PC-3 (cell line): ENCODE results near the gene RAB26. TPM values are rescaled to one million over a fixed set of nuclear protein-coding genes. Genes with fewer than 3 reads are reported as not detected.
"Not testable (repeated sequence)": the region's sequence is repeated elsewhere in the genome, so short reads cannot be mapped to it uniquely, and the experiment has no call there.

ENCODE experiments used
- ATAC-seq: fragments of 200-7000 bp; cut with Tn5 transposase; 2 replicates; pipeline ENCODE4 v1.9.1; 2020; ENCODE audit warnings: mild to moderate bottlenecking, moderate library complexity
- BruUV-seq: library from RNA; stranded (reverse); fragments of 400-500 nt; replicated peaks from 2 replicates; lab custom pipeline; 2021; lab: Mats Ljungman, UMichigan
- CTCF ChIA-PET: fragments of 300-600 bp; sonication (Branson Sonifier 250); formaldehyde crosslinking; loops from one replicate; lab custom pipeline; 2022; ENCODE audit warnings: antibody characterized with exemption; lab: Charles Lee
- POLR2A ChIA-PET: fragments of 300-600 bp; sonication (Branson Sonifier 250); formaldehyde crosslinking; loops from one replicate; lab custom pipeline; 2022; ENCODE audit warnings: antibody characterized with exemption; ENCODE audit not compliant: unreplicated experiment; lab: Charles Lee
- DNase-seq: peaks from one replicate; pipeline ENCODE4 v3.0.0-alpha.2; 2015
- H2AFZ ChIP-seq: fragments of 300-600 bp; sonication (generic); 2 replicates; pipeline ENCODE4 v1.6.0; 2016; ENCODE audit warnings: antibody characterized with exemption, low read length
- H3F3A ChIP-seq: fragments of 300-600 bp; sonication (generic); one replicate; pipeline ENCODE4 v1.6.0; 2017; ENCODE audit warnings: antibody characterized with exemption, low read length, control low read depth, mild to moderate bottlenecking; ENCODE audit not compliant: unreplicated experiment
- H3K27ac ChIP-seq: fragments of 300-600 bp; sonication (generic); 2 replicates; pipeline ENCODE4 v1.5.1; 2016; ENCODE audit warnings: mild to moderate bottlenecking, low read length
- H3K27me3 ChIP-seq: fragments of 300-600 bp; sonication (generic); 2 replicates; pipeline ENCODE4 v1.6.1; 2016; ENCODE audit warnings: low read length, mixed read lengths
- H3K36me3 ChIP-seq: fragments of 300-600 bp; sonication (generic); 2 replicates; pipeline ENCODE4 v1.6.1; 2016; ENCODE audit warnings: low read depth, mixed run types, low read length, mixed read lengths
- H3K4me1 ChIP-seq: fragments of 300-600 bp; sonication (generic); 2 replicates; pipeline ENCODE4 v1.5.1; 2016; ENCODE audit warnings: low read length; ENCODE audit not compliant: insufficient read depth
- H3K4me2 ChIP-seq: fragments of 300-600 bp; sonication (generic); 2 replicates; pipeline ENCODE4 v1.6.0; 2016; ENCODE audit warnings: low read length
- H3K4me3 ChIP-seq: fragments of 300-600 bp; sonication (generic); 2 replicates; pipeline ENCODE4 v1.5.1; 2016; ENCODE audit warnings: mild to moderate bottlenecking, low read length, mixed read lengths
- H3K79me2 ChIP-seq: fragments of 300-600 bp; sonication (generic); 2 replicates; pipeline ENCODE4 v1.6.1; 2017; ENCODE audit warnings: low read length, mixed read lengths
- H3K9ac ChIP-seq: fragments of 300-600 bp; sonication (generic); 2 replicates; pipeline ENCODE4 v1.6.0; 2016; ENCODE audit warnings: mild to moderate bottlenecking, low read length
- H3K9me2 ChIP-seq: fragments of 300-600 bp; sonication (generic); replicated peaks from 2 replicates; pipeline ENCODE4 v1.6.1; 2016; ENCODE audit warnings: mixed run types, low read length, mixed read lengths
- H3K9me3 ChIP-seq: fragments of 300-600 bp; sonication (generic); 2 replicates; pipeline ENCODE4 v1.6.1; 2016; ENCODE audit warnings: low read length, mixed read lengths
- H4K20me1 ChIP-seq: fragments of 300-600 bp; sonication (generic); 2 replicates; pipeline ENCODE4 v1.6.1; 2016; ENCODE audit warnings: low read length, mixed read lengths
- intact Hi-C: fragments of 100-400 bp; cut with micrococcal nuclease; formaldehyde crosslinking; loops from 2 replicates; pipeline ENCODE4 v1.9.0; 2023
- total RNA-seq: library from RNA; depleted of rRNA; stranded (reverse); fragments of >200 nt; gene quantifications from 2 replicates; pipeline ENCODE4 v1.2.3, GENCODE V29; 2014

The RAB26 gene
- total RNA-seq, 1 experiment from 2014 or later = 5.6 TPM

GRCh38 chr16:2105291-2105690, 43.1 kb upstream of the RAB26 start:
- H3K9me3 ChIP-seq, H3K36me3 ChIP-seq, H3K4me2 ChIP-seq, H3K79me2 ChIP-seq, DNase-seq, H3K4me3 ChIP-seq, H2AFZ ChIP-seq, H4K20me1 ChIP-seq, BruUV-seq, ATAC-seq, CTCF ChIA-PET, intact Hi-C loops, H3K27me3 ChIP-seq, H3K4me1 ChIP-seq, H3K27ac ChIP-seq, H3K9me2 ChIP-seq, POLR2A ChIA-PET, H3F3A ChIP-seq, H3K9ac ChIP-seq: not testable (repeated sequence)

GRCh38 chr16:2105769-2106168, 42.7 kb upstream of the RAB26 start:
- H4K20me1 ChIP-seq, POLR2A ChIA-PET, H3K36me3 ChIP-seq, H3K4me2 ChIP-seq, H2AFZ ChIP-seq, H3K9ac ChIP-seq, H3K79me2 ChIP-seq, CTCF ChIA-PET, H3F3A ChIP-seq, H3K9me3 ChIP-seq, H3K27ac ChIP-seq, intact Hi-C loops, H3K27me3 ChIP-seq, H3K9me2 ChIP-seq, H3K4me1 ChIP-seq, DNase-seq, H3K4me3 ChIP-seq, ATAC-seq, BruUV-seq: not testable (repeated sequence)

- ATAC-seq, H4K20me1 ChIP-seq, intact Hi-C loops, BruUV-seq, H3K4me2 ChIP-seq, DNase-seq, POLR2A ChIA-PET, H3K9me3 ChIP-seq, CTCF ChIA-PET, H3K4me3 ChIP-seq, H3K79me2 ChIP-seq, H3K27ac ChIP-seq, H2AFZ ChIP-seq, H3F3A ChIP-seq, H3K9me2 ChIP-seq, H3K4me1 ChIP-seq, H3K36me3 ChIP-seq, H3K9ac ChIP-seq, H3K27me3 ChIP-seq: not testable (repeated sequence)
These were observed 42.2 kb upstream of the RAB26 start for GRCh38 chr16:2106211-2106610.

- POLR2A ChIA-PET = not testable (repeated sequence)
These were observed 41.2 kb upstream of the RAB26 start for GRCh38 chr16:2107121-2107790.

GRCh38 chr16:2107791-2108125, 40.7 kb upstream of the RAB26 start:
- H3K4me3 ChIP-seq, H3K27ac ChIP-seq, H3K36me3 ChIP-seq, H3K4me2 ChIP-seq, BruUV-seq, H3F3A ChIP-seq, H3K9me3 ChIP-seq, ATAC-seq, H3K27me3 ChIP-seq, H3K79me2 ChIP-seq, H2AFZ ChIP-seq, H3K9me2 ChIP-seq, CTCF ChIA-PET, H4K20me1 ChIP-seq, H3K4me1 ChIP-seq, intact Hi-C loops, H3K9ac ChIP-seq, POLR2A ChIA-PET, DNase-seq: not testable (repeated sequence)

More at GRCh38 chr16:2107121-2107790, 41.2 kb upstream of the RAB26 start:
- H2AFZ ChIP-seq, ATAC-seq, H3F3A ChIP-seq, H4K20me1 ChIP-seq, H3K27ac ChIP-seq, CTCF ChIA-PET, H3K9me2 ChIP-seq, H3K27me3 ChIP-seq, H3K79me2 ChIP-seq, H3K36me3 ChIP-seq, DNase-seq, H3K4me3 ChIP-seq, H3K4me2 ChIP-seq, H3K4me1 ChIP-seq, intact Hi-C loops, H3K9me3 ChIP-seq, BruUV-seq, H3K9ac ChIP-seq: not testable (repeated sequence)

- ATAC-seq, CTCF ChIA-PET, H3K36me3 ChIP-seq, H3K9ac ChIP-seq, H3K79me2 ChIP-seq, H3K27me3 ChIP-seq, H3K9me3 ChIP-seq, H3F3A ChIP-seq, DNase-seq, H3K4me1 ChIP-seq, H3K4me2 ChIP-seq, BruUV-seq, intact Hi-C loops, H2AFZ ChIP-seq, H4K20me1 ChIP-seq, POLR2A ChIA-PET, H3K9me2 ChIP-seq, H3K27ac ChIP-seq, H3K4me3 ChIP-seq: not testable (repeated sequence)
These were observed 39.8 kb upstream of the RAB26 start for GRCh38 chr16:2108446-2109270.
